ENCODE results near the gene TEC. TPM values are rescaled to one million over a fixed set of nuclear protein-coding genes. Genes with fewer than 3 reads are reported as not detected.

TEC gene
- polyA plus RNA-seq, 1 donor from 2014 or later: not detected

DNA sequence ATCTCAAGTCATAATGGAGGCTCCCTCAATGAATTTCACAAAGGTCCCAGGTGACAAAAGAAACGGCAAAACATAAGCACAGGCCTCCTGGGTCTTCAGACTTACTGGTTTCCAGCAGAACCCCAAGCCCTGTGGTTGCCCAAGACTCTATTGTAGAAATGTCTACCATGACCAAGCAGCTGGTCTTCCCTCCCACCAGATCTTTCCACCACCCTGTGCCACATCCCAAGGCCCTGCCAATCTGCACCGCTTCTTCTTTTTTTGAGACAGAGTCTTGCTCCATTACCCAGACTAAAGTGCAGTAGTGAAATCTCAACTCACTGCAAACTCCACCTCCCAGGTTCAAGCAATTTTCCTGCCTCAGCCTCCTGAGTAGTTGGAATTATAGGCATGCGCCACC, 112.4 kb downstream of the TEC start:
- no peak overlapping the region for H3K27ac ChIP-seq (ENCODE audit: low read length)
- no peak overlapping the region for H3K4me2 ChIP-seq (ENCODE audit: low read length)
- H3K9me2 ChIP-seq (ENCODE audit: insufficient read depth, low read length): no peaks in the 10 kb centered on the region
- H3K4me3 ChIP-seq (ENCODE audit: low read length): no peak overlapping the region
- no peaks in the 10 kb centered on the region for H3K79me2 ChIP-seq (replicated peaks; ENCODE audit: insufficient read depth, low read length)
- H4K20me1 ChIP-seq (ENCODE audit: insufficient read depth): no peaks in the 10 kb centered on the region
- no peak for TF ChIP-seq RAD21 (conservative IDR thresholded peaks at IDR 0.05)
- TF ChIP-seq, protein P1, sequence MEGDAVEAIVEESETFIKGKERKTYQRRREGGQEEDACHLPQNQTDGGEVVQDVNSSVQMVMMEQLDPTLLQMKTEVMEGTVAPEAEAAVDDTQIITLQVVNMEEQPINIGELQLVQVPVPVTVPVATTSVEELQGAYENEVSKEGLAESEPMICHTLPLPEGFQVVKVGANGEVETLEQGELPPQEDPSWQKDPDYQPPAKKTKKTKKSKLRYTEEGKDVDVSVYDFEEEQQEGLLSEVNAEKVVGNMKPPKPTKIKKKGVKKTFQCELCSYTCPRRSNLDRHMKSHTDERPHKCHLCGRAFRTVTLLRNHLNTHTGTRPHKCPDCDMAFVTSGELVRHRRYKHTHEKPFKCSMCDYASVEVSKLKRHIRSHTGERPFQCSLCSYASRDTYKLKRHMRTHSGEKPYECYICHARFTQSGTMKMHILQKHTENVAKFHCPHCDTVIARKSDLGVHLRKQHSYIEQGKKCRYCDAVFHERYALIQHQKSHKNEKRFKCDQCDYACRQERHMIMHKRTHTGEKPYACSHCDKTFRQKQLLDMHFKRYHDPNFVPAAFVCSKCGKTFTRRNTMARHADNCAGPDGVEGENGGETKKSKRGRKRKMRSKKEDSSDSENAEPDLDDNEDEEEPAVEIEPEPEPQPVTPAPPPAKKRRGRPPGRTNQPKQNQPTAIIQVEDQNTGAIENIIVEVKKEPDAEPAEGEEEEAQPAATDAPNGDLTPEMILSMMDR (IDR thresholded peaks at IDR 0.05; ENCODE audit: poor library complexity, severe bottlenecking): no peak
- no peak for TF ChIP-seq POLR2AphosphoS5 (IDR thresholded peaks at IDR 0.05)
- TF ChIP-seq, protein P2, sequence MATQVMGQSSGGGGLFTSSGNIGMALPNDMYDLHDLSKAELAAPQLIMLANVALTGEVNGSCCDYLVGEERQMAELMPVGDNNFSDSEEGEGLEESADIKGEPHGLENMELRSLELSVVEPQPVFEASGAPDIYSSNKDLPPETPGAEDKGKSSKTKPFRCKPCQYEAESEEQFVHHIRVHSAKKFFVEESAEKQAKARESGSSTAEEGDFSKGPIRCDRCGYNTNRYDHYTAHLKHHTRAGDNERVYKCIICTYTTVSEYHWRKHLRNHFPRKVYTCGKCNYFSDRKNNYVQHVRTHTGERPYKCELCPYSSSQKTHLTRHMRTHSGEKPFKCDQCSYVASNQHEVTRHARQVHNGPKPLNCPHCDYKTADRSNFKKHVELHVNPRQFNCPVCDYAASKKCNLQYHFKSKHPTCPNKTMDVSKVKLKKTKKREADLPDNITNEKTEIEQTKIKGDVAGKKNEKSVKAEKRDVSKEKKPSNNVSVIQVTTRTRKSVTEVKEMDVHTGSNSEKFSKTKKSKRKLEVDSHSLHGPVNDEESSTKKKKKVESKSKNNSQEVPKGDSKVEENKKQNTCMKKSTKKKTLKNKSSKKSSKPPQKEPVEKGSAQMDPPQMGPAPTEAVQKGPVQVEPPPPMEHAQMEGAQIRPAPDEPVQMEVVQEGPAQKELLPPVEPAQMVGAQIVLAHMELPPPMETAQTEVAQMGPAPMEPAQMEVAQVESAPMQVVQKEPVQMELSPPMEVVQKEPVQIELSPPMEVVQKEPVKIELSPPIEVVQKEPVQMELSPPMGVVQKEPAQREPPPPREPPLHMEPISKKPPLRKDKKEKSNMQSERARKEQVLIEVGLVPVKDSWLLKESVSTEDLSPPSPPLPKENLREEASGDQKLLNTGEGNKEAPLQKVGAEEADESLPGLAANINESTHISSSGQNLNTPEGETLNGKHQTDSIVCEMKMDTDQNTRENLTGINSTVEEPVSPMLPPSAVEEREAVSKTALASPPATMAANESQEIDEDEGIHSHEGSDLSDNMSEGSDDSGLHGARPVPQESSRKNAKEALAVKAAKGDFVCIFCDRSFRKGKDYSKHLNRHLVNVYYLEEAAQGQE (IDR thresholded peaks at IDR 0.05; ENCODE audit: borderline replicate concordance): no peak
- TF ChIP-seq MXI1 (conservative IDR thresholded peaks at IDR 0.05; ENCODE audit: poor library complexity, severe bottlenecking): no peak
- no peak for TF ChIP-seq EP300 (conservative IDR thresholded peaks at IDR 0.05; ENCODE audit: poor library complexity, severe bottlenecking)
- no peak for TF ChIP-seq EZH2 (IDR thresholded peaks at IDR 0.05; ENCODE audit: borderline replicate concordance, insufficient read depth, low read length, poor library complexity, severe bottlenecking)
- no peak for TF ChIP-seq TAF1 (IDR thresholded peaks at IDR 0.05; ENCODE audit: low read depth)
- no peaks in the 10 kb centered on the region for H3F3A ChIP-seq (ENCODE audit: insufficient read depth, low read length, poor library complexity, severe bottlenecking)
- H3K27me3 ChIP-seq (ENCODE audit: insufficient read depth, low read depth, low read length): no peaks in the 10 kb centered on the region
- no peak overlapping the region for H2AFZ ChIP-seq (ENCODE audit: low read depth, low read length)
- no peaks in the 10 kb centered on the region for H3K36me3 ChIP-seq (ENCODE audit: insufficient read depth, low read length)
- H3K9ac ChIP-seq (ENCODE audit: low read length): no peak overlapping the region
- H3K9me3 ChIP-seq (ENCODE audit: low read length): peaks cover 12% of the 10 kb centered on the region

DNA sequence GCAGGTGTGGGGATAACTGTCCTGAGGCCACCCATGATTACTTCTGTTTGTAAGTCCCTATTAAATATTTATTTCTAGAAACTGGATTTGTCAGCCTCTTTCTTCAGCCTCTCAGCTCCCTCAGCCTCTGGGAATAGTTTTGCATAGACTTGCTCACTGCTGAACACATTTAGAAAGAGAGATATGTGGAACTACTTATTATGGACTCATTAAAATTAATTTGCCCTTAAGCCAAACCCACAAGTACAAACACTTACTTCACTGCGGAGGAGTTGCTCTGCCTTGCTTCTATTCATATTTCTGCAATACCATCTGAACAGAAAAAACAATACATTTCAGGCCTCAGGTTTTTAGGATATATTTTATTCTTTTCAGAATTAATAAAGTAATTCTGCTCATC, 113.2 kb downstream of the TEC start:
- no peaks in the 10 kb centered on the region for H4K20me1 ChIP-seq (ENCODE audit: insufficient read depth)
- no peak overlapping the region for H3K4me2 ChIP-seq (ENCODE audit: low read length)
- H3K27ac ChIP-seq (ENCODE audit: low read length): no peak overlapping the region
- peaks cover 12% of the 10 kb centered on the region for H3K9me3 ChIP-seq (ENCODE audit: low read length)
- no peaks in the 10 kb centered on the region for H3F3A ChIP-seq (ENCODE audit: insufficient read depth, low read length, poor library complexity, severe bottlenecking)
- no peaks in the 10 kb centered on the region for H3K36me3 ChIP-seq (ENCODE audit: insufficient read depth, low read length)
- H3K9ac ChIP-seq (ENCODE audit: low read length): no peak overlapping the region
- no peak overlapping the region for H2AFZ ChIP-seq (ENCODE audit: low read depth, low read length)
- H3K27me3 ChIP-seq (ENCODE audit: insufficient read depth, low read depth, low read length): no peaks in the 10 kb centered on the region
- no peak for TF ChIP-seq RAD21 (conservative IDR thresholded peaks at IDR 0.05)
- TF ChIP-seq TAF1 (IDR thresholded peaks at IDR 0.05; ENCODE audit: low read depth): no peak
- TF ChIP-seq EP300 (conservative IDR thresholded peaks at IDR 0.05; ENCODE audit: poor library complexity, severe bottlenecking): no peak
- TF ChIP-seq, protein P2 (IDR thresholded peaks at IDR 0.05; ENCODE audit: borderline replicate concordance): no peak
- TF ChIP-seq POLR2AphosphoS5 (IDR thresholded peaks at IDR 0.05): no peak
- TF ChIP-seq, protein P1 (IDR thresholded peaks at IDR 0.05; ENCODE audit: poor library complexity, severe bottlenecking): no peak
- TF ChIP-seq EZH2 (IDR thresholded peaks at IDR 0.05; ENCODE audit: borderline replicate concordance, insufficient read depth, low read length, poor library complexity, severe bottlenecking): no peak
- no peak for TF ChIP-seq MXI1 (conservative IDR thresholded peaks at IDR 0.05; ENCODE audit: poor library complexity, severe bottlenecking)
- TF ChIP-seq SMC3 (conservative IDR thresholded peaks at IDR 0.05; ENCODE audit: poor library complexity): no peak
- no peak overlapping the region for H3K4me3 ChIP-seq (ENCODE audit: low read length)
- no peaks in the 10 kb centered on the region for H3K79me2 ChIP-seq (replicated peaks; ENCODE audit: insufficient read depth, low read length)
- H3K9me2 ChIP-seq (ENCODE audit: insufficient read depth, low read length): no peaks in the 10 kb centered on the region
